ENCODE measurements around the gene SEMA4D.

SEMA4D gene

DNA sequence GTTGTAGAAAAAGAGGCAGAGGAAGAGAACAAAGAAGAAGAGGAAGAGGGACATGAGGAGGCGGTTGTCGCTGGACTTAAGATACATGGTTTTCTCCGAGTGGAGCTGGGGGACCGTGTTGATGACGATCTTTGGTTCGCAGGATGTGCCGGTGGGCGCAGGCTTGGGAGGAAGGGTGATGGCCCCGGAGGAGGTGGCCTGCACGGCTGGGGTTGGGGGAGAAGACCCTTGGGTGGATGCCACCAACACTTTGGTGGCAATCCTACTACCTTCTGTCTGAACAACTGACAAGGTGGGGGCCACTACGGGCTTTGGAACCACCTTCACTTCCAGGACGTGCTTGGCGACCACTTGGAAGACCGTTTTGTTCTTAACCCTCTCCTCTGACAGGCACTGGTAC lies 118.9 kb downstream of the SEMA4D start:
- no peak for DNase-seq
- TF ChIP-seq, protein P1, sequence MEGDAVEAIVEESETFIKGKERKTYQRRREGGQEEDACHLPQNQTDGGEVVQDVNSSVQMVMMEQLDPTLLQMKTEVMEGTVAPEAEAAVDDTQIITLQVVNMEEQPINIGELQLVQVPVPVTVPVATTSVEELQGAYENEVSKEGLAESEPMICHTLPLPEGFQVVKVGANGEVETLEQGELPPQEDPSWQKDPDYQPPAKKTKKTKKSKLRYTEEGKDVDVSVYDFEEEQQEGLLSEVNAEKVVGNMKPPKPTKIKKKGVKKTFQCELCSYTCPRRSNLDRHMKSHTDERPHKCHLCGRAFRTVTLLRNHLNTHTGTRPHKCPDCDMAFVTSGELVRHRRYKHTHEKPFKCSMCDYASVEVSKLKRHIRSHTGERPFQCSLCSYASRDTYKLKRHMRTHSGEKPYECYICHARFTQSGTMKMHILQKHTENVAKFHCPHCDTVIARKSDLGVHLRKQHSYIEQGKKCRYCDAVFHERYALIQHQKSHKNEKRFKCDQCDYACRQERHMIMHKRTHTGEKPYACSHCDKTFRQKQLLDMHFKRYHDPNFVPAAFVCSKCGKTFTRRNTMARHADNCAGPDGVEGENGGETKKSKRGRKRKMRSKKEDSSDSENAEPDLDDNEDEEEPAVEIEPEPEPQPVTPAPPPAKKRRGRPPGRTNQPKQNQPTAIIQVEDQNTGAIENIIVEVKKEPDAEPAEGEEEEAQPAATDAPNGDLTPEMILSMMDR (IDR thresholded peaks at IDR 0.05): no peak
- intact Hi-C loops (cut with DNase I; ENCODE audit: low total_unique reads): no loop called here
- no peak overlapping the region for H3K4me3 ChIP-seq
- no peaks in the 10 kb centered on the region for H3K27me3 ChIP-seq
- H3K4me1 ChIP-seq: no peaks in the 10 kb centered on the region
- H3K9me3 ChIP-seq: no peaks in the 10 kb centered on the region
- no peak overlapping the region for H3K27ac ChIP-seq
- peaks cover 0 to 64% (median 14%) of the 10 kb centered on the region in 3 donors for H3K36me3 ChIP-seq

DNA sequence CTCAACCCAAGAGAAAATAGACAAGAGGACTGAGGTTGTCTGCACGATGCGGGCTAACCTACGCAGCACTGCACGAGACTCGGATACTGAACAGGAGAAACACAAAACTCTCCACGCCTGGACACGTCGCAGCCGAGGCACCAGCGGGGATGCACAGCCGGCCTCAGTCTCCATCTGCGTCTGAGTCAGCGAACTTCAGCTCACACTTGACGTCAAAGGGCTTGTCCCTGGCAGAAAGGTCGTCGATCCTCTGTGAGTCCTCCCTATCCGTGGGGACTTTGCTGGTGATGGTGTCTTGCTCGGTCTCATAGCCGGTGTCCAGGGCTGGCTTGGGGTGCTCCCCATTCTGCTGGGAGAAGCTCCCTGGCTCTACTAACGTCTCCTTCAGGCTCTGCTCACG lies 119.4 kb downstream of the SEMA4D start:
- intact Hi-C loops (cut with DNase I; ENCODE audit: low total_unique reads): no loop called here
- H3K36me3 ChIP-seq: peaks cover 0 to 59% (median 14%) of the 10 kb centered on the region in 3 donors
- H3K9me3 ChIP-seq: no peaks in the 10 kb centered on the region
- no peaks in the 10 kb centered on the region for H3K4me1 ChIP-seq
- no peaks in the 10 kb centered on the region for H3K27me3 ChIP-seq
- H3K27ac ChIP-seq: no peak overlapping the region
- no peak for DNase-seq
- H3K4me3 ChIP-seq: no peak overlapping the region
- TF ChIP-seq, protein P1 (IDR thresholded peaks at IDR 0.05): no peak

DNA sequence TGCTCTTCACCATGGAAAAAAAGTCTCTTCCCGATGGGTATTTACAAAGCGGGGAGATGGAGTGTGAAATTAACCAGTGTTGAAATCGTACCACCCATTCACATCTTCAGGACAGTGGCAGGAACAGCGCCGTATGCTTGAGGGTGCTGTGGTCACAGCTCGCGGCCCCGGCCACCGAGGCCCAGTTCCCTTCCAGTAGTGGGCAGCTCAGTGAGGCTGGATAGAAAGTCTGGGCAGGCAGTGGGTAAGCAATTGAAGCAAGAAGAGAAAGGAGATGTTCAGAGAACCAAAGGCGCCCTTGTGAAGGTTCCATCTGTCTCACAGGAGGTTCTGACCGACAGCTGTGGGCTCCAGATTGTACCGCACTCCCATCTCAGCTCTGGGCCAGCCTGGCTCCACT lies 120.5 kb downstream of the SEMA4D start:
- Histone ChIP-seq H3K36me3 (peaks cover 0 to 49% (median 14%) of the 10 kb centered on the region in 3 donors), H3K27ac (no peak overlapping the region), H3K4me1 (no peaks in the 10 kb centered on the region), H3K4me3 (no peak overlapping the region), H3K9me3 (no peaks in the 10 kb centered on the region), H3K27me3 (no peaks in the 10 kb centered on the region)
- DNase-seq: no peak
- TF ChIP-seq, protein P1 (IDR thresholded peaks at IDR 0.05): no peak
- intact Hi-C loops (cut with DNase I; ENCODE audit: low total_unique reads): no loop called here

DNA sequence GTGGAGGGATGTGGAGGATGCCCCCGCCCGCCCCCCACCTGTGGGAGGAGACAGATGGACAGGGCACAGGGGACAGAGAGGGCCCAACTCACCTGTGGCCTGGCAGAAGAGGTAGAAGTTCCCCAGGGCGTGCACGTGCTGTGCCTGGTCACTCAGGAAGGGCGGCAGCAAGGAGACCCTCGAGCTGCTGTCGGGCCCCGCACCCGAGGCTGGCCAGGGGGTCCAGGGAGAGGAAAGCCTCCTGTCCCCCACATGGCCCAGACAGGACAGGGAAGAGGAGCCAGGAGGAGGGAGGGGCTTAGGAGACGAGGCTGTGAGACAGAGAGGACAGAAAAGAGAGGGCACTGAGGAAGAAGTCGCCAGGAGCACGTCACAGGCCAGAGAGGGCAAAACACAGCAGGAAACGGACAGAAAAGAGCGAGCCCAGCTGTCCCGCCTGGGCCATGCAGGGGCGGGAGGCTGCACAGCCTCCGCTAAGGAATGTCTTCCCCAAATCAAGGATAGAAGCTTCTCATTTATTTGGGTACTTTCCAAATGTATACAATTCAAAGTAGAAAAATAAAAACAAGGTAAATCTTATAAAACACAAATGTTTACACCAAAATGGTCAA lies 121.1 kb downstream of the SEMA4D start:
- TF ChIP-seq, protein P1 (IDR thresholded peaks at IDR 0.05): no peak
- Histone ChIP-seq H3K36me3 (peaks cover 0 to 43% (median 14%) of the 10 kb centered on the region in 3 donors), H3K4me3 (no peak overlapping the region), H3K9me3 (no peaks in the 10 kb centered on the region), H3K27ac (no peak overlapping the region), H3K27me3 (no peaks in the 10 kb centered on the region), H3K4me1 (no peaks in the 10 kb centered on the region)
- DNase-seq: no peak
- intact Hi-C loops (cut with DNase I; ENCODE audit: low total_unique reads): no loop called here

DNA sequence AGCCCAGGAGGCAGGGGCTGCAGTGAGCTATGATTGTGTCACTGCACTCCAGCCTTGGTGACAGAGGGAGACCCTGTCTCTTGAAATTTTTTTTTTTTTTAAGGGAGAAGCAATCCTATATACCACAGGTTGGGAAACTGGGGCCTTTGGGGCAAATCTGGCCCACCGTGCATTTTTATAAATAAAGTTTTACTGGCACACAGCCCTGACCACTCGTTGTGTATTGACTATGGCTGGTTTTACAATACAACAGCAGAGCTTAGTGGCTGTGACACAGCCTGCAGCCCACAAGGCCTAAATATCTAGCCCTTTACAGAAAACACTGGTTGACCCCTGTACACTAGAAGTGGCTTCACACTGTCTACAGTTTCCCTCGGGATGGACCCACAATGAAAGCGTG lies 121.6 kb downstream of the SEMA4D start:
- Histone ChIP-seq H3K27ac (no peak overlapping the region), H3K4me3 (no peak overlapping the region), H3K4me1 (no peaks in the 10 kb centered on the region), H3K9me3 (no peaks in the 10 kb centered on the region), H3K36me3 (peaks cover 0 to 39% (median 14%) of the 10 kb centered on the region in 3 donors), H3K27me3 (no peaks in the 10 kb centered on the region)
- TF ChIP-seq, protein P1 (IDR thresholded peaks at IDR 0.05): no peak
- no peak for DNase-seq
- intact Hi-C loops (cut with DNase I; ENCODE audit: low total_unique reads): no loop called here

Measured in tibial artery (tissue), 4 donors.